SK-N-SH treated with all-trans-retinoic acid at 6 μM for 48 hours (cell line): ENCODE data around the gene PWWP2B.

ENCODE experiments used
- CSDC2 ChIP-seq: fragments of 250-450 bp; sonication (Bioruptor Pico); IDR thresholded peaks from 2 replicates; pipeline ENCODE4 v1.5.0; 2020; ENCODE audit warnings: mild to moderate bottlenecking, moderate library complexity
- ESRRG ChIP-seq: fragments of 250-450 bp; sonication (Bioruptor Pico); IDR thresholded peaks from 2 replicates; pipeline ENCODE4 v1.6.1; 2021; ENCODE audit warnings: mild to moderate bottlenecking
- GLIS3 ChIP-seq: fragments of 250-450 bp; sonication (Bioruptor Pico); IDR thresholded peaks from 2 replicates; pipeline ENCODE4 v1.5.0; 2020; ENCODE audit warnings: mild to moderate bottlenecking, moderate library complexity
- SNAI2 ChIP-seq: fragments of 250-450 bp; sonication (Bioruptor Pico); IDR thresholded peaks from 2 replicates; pipeline ENCODE4 v1.5.0; 2020; ENCODE audit warnings: mild to moderate bottlenecking, moderate library complexity
- TOX ChIP-seq: fragments of 250-450 bp; sonication (Bioruptor Pico); IDR thresholded peaks from 2 replicates; pipeline ENCODE4 v1.8.0; 2021; ENCODE audit warnings: mild to moderate bottlenecking, moderate library complexity, borderline replicate concordance
- ZFP30 ChIP-seq: fragments of 450-650 bp; formaldehyde crosslinking; IDR thresholded peaks from 2 replicates; pipeline ENCODE4 v1.5.0; 2022; ENCODE audit warnings: mild to moderate bottlenecking, moderate library complexity
- ZNF8 ChIP-seq: fragments of 450-650 bp; formaldehyde crosslinking; IDR thresholded peaks from 2 replicates; pipeline ENCODE4 v1.5.0; 2020; ENCODE audit warnings: mild to moderate bottlenecking, moderate library complexity
- TF ChIP-seq, protein P1 (sequence below): fragments of 250-450 bp; sonication (Bioruptor Pico); IDR thresholded peaks from 2 replicates; pipeline ENCODE4 v1.5.1; 2020; ENCODE audit warnings: low read depth, mild to moderate bottlenecking, moderate library complexity

DNA sequence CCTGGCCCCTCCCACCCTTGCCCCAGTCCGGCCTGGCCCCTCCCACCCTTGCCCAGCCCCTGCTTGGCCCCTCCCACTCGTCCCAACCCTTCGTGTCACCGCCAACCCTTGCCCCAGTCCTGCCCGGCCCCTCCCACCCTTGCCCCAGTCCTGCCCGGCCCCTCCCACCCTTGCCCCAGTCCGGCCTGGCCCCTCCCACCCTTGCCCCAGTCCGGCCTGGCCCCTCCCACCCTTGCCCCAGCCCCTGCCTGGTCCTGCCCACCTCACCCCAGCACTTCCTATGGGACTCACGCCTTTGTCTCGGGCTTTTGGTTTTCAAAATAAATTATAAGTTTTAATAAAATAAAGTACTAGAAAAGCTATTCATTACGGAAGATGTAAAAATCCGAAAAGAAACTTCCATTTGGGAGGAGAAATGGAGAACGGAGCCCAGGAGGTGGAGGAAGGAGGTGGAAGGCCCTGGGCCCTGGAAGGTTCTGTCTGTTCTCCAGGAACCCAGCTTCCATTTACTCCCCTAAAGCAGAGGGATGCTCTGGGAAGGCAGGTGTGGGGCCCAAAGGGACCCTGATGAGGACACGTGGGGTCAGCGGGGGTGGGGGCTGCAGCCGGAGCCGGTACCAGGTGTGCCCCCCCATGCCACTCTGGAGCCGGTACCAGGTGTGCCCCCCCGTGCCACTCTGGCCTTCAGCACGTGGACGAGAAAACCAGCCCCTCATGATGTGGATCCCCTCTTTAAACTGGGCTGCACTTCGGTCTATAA is 52.2 kb downstream of the PWWP2B start:
- TF ChIP-seq GLIS3 (CRISPR knock-in tag) (no peak), ZFP30 (CRISPR knock-in tag) (no peak), TOX (CRISPR knock-in tag) (no peak), SNAI2 (CRISPR knock-in tag) (no peak), ZNF8 (CRISPR knock-in tag) (no peak), ESRRG (CRISPR knock-in tag) (no peak), CSDC2 (CRISPR knock-in tag) (no peak)
- TF ChIP-seq, protein P1, sequence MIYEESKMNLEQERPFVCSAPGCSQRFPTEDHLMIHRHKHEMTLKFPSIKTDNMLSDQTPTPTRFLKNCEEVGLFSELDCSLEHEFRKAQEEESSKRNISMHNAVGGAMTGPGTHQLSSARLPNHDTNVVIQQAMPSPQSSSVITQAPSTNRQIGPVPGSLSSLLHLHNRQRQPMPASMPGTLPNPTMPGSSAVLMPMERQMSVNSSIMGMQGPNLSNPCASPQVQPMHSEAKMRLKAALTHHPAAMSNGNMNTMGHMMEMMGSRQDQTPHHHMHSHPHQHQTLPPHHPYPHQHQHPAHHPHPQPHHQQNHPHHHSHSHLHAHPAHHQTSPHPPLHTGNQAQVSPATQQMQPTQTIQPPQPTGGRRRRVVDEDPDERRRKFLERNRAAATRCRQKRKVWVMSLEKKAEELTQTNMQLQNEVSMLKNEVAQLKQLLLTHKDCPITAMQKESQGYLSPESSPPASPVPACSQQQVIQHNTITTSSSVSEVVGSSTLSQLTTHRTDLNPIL (CRISPR knock-in tag): no peak
